ENCODE data around the gene TEX51.

DNA sequence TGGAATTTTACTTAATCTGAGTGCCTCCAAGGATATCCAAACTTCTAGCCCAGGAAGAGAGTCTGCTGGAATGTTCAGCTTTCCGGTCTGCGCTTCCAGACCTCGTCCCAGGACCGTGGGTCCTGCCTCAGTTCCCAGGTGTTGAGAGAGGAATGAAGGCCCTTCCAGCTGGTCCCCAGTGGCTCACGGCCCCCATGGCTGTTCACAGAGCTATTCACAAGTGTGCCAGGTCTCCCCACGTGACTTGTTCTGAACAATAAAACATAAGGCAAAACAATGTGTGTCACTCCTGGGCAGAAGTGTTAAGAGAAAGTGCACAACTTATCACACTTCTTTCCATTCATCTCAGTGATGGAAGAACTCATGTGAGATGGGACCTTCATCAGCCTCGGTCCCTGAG is 20.1 kb upstream of the TEX51 start:
- TF ChIP-seq, protein P1, sequence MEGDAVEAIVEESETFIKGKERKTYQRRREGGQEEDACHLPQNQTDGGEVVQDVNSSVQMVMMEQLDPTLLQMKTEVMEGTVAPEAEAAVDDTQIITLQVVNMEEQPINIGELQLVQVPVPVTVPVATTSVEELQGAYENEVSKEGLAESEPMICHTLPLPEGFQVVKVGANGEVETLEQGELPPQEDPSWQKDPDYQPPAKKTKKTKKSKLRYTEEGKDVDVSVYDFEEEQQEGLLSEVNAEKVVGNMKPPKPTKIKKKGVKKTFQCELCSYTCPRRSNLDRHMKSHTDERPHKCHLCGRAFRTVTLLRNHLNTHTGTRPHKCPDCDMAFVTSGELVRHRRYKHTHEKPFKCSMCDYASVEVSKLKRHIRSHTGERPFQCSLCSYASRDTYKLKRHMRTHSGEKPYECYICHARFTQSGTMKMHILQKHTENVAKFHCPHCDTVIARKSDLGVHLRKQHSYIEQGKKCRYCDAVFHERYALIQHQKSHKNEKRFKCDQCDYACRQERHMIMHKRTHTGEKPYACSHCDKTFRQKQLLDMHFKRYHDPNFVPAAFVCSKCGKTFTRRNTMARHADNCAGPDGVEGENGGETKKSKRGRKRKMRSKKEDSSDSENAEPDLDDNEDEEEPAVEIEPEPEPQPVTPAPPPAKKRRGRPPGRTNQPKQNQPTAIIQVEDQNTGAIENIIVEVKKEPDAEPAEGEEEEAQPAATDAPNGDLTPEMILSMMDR (IDR thresholded peaks at IDR 0.05; ENCODE audit: insufficient read depth, low read length): no peak
- TF ChIP-seq GABPA (IDR thresholded peaks at IDR 0.05; ENCODE audit: low read depth): no peak

All from HL-60 (cell line).